ENCODE measurements around the gene TNNI2.

The TNNI2 gene

DNA sequence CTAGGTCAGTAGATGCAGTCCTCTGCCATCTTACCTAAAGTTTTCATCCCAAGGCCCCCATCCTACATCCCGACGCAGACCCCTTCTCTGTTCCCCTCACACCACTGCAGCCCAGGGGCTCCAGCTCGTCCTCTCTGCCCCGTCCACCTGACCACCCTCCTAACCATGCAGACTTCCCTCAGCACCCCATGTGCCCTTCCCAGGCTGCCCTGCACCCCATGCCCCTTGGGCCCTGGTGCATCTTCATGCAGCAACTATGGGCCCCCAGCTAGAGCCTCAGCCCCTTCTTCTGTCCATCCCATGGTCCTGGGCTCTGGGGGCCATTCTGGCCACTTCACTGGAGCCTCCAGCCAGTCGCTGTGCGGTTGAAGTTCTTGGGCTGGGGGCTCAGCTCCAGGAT lies 50.0 kb downstream of the TNNI2 start:
- no peak for DNase-seq (ENCODE audit: low spot score)

DNA sequence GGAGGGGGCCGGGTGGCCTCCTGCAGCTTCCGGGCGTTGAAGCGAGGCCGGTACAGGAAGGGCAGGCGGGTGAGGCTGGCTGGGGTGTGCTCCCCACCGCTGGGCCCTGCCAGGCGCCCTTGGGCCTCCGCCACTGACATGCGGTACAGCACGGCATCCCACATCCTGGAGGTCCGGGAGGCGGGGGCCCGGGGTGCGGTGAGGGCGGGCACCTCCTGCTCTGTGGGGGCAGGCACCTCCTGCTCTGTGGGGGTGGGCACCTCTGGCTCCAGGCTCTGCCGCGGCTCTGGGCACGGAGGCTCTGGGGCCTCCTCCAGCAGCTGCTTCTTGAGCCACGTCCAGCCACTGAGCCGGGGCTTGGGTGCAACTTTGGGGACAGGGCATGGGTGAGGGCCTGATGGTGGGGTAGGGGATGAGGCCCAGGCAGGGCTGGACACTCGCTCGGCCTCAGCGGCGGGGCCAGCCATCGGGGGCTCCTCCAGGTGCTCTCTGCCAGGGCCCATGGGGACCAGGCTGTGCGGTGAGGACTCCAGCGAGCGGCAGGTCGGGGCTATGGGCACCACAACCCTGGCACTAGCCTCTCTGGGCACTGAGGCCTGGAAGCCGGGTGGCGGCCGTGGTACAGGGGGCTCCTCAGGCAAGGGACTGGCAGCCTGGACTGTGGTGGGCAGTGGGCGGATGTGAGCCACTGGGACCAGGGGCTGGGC lies 50.6 kb downstream of the TNNI2 start:
- no peak for DNase-seq (ENCODE audit: low spot score)

DNA sequence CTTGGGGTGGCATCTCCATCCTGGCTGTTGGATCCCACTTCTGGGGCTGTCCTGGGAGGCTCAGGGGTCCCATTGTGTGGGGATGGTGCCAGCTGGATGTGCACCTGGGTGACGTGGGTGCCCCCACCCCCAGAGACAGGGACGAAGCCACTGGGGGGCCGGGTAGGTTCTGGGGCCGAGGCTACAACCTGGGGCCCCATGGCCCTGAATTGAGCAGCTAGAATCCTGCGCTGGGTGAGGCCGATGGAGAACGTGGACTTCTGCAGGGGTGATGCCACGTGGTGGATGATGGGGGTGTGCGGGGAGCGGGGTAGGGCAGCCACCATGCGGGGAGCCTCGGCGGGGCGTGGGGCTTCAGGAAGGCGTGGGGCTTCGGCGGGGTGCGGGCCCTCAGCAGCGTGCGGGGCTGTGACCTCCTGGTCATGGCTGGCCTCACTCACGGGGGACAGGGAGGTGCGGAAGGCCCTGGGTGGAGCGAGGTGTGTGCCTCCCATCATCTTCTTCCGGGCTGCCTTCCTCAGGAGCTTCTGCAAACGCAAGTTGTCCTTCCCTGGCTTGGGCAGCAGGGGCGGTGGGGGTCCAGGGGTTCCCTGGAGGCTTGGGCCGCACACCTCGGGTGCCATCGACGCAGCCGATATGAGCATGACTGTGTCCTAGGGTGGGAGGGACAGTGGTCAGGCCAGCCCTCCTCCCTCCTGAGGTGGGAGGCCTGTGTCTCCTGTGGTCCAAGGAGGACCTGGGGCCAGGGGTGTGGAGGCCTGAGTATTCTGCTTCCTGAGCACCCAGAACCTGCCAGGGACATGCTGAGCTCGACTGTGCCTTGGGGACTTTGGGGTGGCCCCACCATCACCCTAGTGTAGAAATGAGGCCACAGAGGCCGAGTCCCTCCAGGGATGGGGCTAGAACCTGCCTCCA lies 51.4 kb downstream of the TNNI2 start:
- peak; percentile 18 for DNase-seq (ENCODE audit: low spot score)

Measured in AG08396 (cell line).